ENCODE results near the gene GPALPP1.
"Not testable (repeated sequence)": the region's sequence is repeated elsewhere in the genome, so short reads cannot be mapped to it uniquely, and the experiment has no call there.

The GPALPP1 gene

GRCh38 chr13:45007225-45007624 lies 17.9 kb downstream of the GPALPP1 start:
- DNase-seq (ENCODE audit: low read depth): no peak

- no peak for DNase-seq (ENCODE audit: low read depth)
These were observed 18.5 kb downstream of the GPALPP1 start for GRCh38 chr13:45007823-45008222.

GRCh38 chr13:45011198-45011597 lies 21.9 kb downstream of the GPALPP1 start:
- DNase-seq (ENCODE audit: low read depth): no peak

GRCh38 chr13:45015300-45015699 lies 26.0 kb downstream of the GPALPP1 start:
- no peak for DNase-seq (ENCODE audit: low read depth)

GRCh38 chr13:45016792-45017425 lies 27.6 kb downstream of the GPALPP1 start:
- DNase-seq (ENCODE audit: low read depth): no peak

- not testable (repeated sequence) for DNase-seq (ENCODE audit: low read depth)
These were observed 30.6 kb downstream of the GPALPP1 start for GRCh38 chr13:45019981-45020380.

- DNase-seq (ENCODE audit: low read depth): no peak
These were observed 31.9 kb downstream of the GPALPP1 start for GRCh38 chr13:45021250-45021649.

GRCh38 chr13:45024847-45025246 lies 35.5 kb downstream of the GPALPP1 start:
- DNase-seq (ENCODE audit: low read depth): no peak

- no peak for DNase-seq (ENCODE audit: low read depth)
These were observed 45.0 kb downstream of the GPALPP1 start for GRCh38 chr13:45034342-45034741.

- DNase-seq (ENCODE audit: low read depth): no peak
These were observed 46.9 kb downstream of the GPALPP1 start for GRCh38 chr13:45036206-45036605.

- no peak for DNase-seq (ENCODE audit: low read depth)
These were observed 50.8 kb downstream of the GPALPP1 start for GRCh38 chr13:45040173-45040572.

GRCh38 chr13:45040622-45041021 lies 51.3 kb downstream of the GPALPP1 start:
- DNase-seq (ENCODE audit: low read depth): no peak

- no peak for DNase-seq (ENCODE audit: low read depth)
These were observed 53.2 kb downstream of the GPALPP1 start for GRCh38 chr13:45042539-45042938.

- DNase-seq (ENCODE audit: low read depth): no peak
These were observed 57.1 kb downstream of the GPALPP1 start for GRCh38 chr13:45046445-45046844.

- DNase-seq (ENCODE audit: low read depth): peak; percentile 71
These were observed 58.3 kb downstream of the GPALPP1 start for GRCh38 chr13:45047394-45048310.

- DNase-seq (ENCODE audit: low read depth): no peak
These were observed 59.6 kb downstream of the GPALPP1 start for GRCh38 chr13:45048890-45049407.

- no peak for DNase-seq (ENCODE audit: low read depth)
These were observed 60.1 kb downstream of the GPALPP1 start for GRCh38 chr13:45049478-45049877.

GRCh38 chr13:45051315-45051714 lies 62.0 kb downstream of the GPALPP1 start:
- no peak for DNase-seq (ENCODE audit: low read depth)

- peak; percentile 53 for DNase-seq (ENCODE audit: low read depth)
These were observed 66.0 kb downstream of the GPALPP1 start for GRCh38 chr13:45055198-45055901.

- DNase-seq (ENCODE audit: low read depth): peak; percentile 69
These were observed 66.7 kb downstream of the GPALPP1 start for GRCh38 chr13:45055902-45056648.

- DNase-seq (ENCODE audit: low read depth): no peak
These were observed 70.7 kb downstream of the GPALPP1 start for GRCh38 chr13:45060062-45060461.

All from fibroblast of the conjunctiva (primary cell).